K562 (cell line): ENCODE measurements around the gene GP2. TPM values are rescaled to one million over a fixed set of nuclear protein-coding genes. Genes with fewer than 3 reads are reported as not detected.

Experiments used
- ARNT ChIP-seq, 2 experiments: fragments of 450-650 bp; IDR thresholded peaks; 2 replicates each; pipeline ENCODE4 v1.6.1; 2016; ENCODE audit warnings: mild to moderate bottlenecking in 1 of 2
- DPF2 ChIP-seq: fragments of 450-650 bp; IDR thresholded peaks from 2 replicates; pipeline ENCODE4 v1.6.1; 2016
- JUND ChIP-seq, 2 experiments: IDR thresholded peaks; 2 replicates in 1 of 2; 3 replicates in 1 of 2; pipeline ENCODE4 v1.6.1; 2011; ENCODE audit warnings: borderline replicate concordance in 2 of 2, low read depth in 2 of 2, low read length in 2 of 2, improper control_type of control experiment in 1 of 2, missing biosample characterization in 1 of 2, missing genetic modification characterization in 1 of 2, missing genetic modification reagents in 1 of 2
- NEUROD1 ChIP-seq: fragments of 150-350 bp; IDR thresholded peaks from 2 replicates; pipeline ENCODE4 v1.6.1; 2014; ENCODE audit warnings: borderline replicate concordance, low read length, low read depth; ENCODE audit not compliant: partially characterized antibody
- ZEB2 ChIP-seq: fragments of 450-650 bp; IDR thresholded peaks from 2 replicates; pipeline ENCODE4 v1.6.1; 2016
- ZHX1 ChIP-seq: fragments of 150-350 bp; conservative IDR thresholded peaks from 2 replicates; pipeline ENCODE4 v1.6.1; 2014; ENCODE audit warnings: low read length
- ZNF384 ChIP-seq: IDR thresholded peaks from 2 replicates; pipeline ENCODE4 v1.6.1; 2012; ENCODE audit warnings: low read depth, low read length, improper control_type of control experiment
- ZNF695 ChIP-seq: fragments of 450-650 bp; formaldehyde crosslinking; IDR thresholded peaks from 2 replicates; pipeline ENCODE4 v1.4.0; 2020; ENCODE audit warnings: mild to moderate bottlenecking, moderate library complexity
- polyA plus RNA-seq, 8 experiments: library from polyadenylated mRNA; depleted of rRNA in 4 of 8; stranded (reverse) in 5 of 8; unstranded in 3 of 8; fragments of >200 nt; fragmentation: Nextera tagmentation in 2 of 8; fragmentation: Illumina TruSeq in 1 of 8; extraction: Ambion mirVana in 2 of 8; extraction: Trizol in 1 of 8; gene quantifications; 2 replicates each; pipeline versions ENCODE4 v1.2.1 to v1.2.3, GENCODE V29; 2011 to 2014; ENCODE audit warnings: inconsistent platforms in 1 of 8, missing spikeins in 1 of 8
- total RNA-seq, 7 experiments: library from RNA; depleted of rRNA in 6 of 7; stranded (reverse); fragments of >200 nt in 6 of 7; fragmentation: Illumina TruSeq in 2 of 7; extraction: Trizol in 2 of 7; gene quantifications; 2 replicates each; pipeline versions ENCODE4 v1.2.1 to v1.2.3, GENCODE V29; 2011 to 2021; ENCODE audit warnings: low replicate concordance in 1 of 7
- TF ChIP-seq, protein P1 (sequence below), 2 experiments: fragments of 450-650 bp; formaldehyde crosslinking in 1 of 2; IDR thresholded peaks; 2 replicates each; pipeline versions ENCODE4 v1.4.0 to v1.6.1; 2014 to 2020; ENCODE audit warnings: mild to moderate bottlenecking in 2 of 2, borderline replicate concordance in 1 of 2, low read depth in 1 of 2
- TF ChIP-seq, protein P2 (sequence below): sonication (generic); formaldehyde crosslinking; IDR thresholded peaks from 2 replicates; pipeline ENCODE4 v1.8.0; 2023; ENCODE audit warnings: mild to moderate bottlenecking, missing genetic modification reagents

GP2 gene
- total and polyA plus RNA-seq, 9 of the 15 experiments (the other 6 are each of a cell fraction or from before 2014, with no cell fraction given) = 5.9 TPM; not detected in 8

DNA sequence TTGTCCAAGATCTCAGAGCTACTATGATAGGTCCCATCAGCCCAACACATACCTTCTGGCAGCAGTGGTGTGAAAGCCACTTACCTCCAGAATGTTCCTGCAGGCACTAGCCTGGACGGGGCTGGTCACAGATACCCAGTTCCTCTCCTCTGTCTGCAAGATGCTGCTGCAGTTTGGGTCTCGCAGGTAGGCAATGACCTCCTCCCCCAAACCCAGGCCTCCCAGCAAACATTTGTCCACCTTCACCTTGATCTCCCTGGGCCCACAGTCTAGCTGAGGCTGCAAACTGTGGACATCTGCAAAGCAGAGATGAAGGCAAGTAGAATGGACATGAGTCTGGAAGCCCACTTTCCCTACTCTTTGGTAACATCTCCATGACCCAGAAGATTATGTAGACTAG, 7.1 kb downstream of the GP2 start (continued):
- TF ChIP-seq, protein P1, sequence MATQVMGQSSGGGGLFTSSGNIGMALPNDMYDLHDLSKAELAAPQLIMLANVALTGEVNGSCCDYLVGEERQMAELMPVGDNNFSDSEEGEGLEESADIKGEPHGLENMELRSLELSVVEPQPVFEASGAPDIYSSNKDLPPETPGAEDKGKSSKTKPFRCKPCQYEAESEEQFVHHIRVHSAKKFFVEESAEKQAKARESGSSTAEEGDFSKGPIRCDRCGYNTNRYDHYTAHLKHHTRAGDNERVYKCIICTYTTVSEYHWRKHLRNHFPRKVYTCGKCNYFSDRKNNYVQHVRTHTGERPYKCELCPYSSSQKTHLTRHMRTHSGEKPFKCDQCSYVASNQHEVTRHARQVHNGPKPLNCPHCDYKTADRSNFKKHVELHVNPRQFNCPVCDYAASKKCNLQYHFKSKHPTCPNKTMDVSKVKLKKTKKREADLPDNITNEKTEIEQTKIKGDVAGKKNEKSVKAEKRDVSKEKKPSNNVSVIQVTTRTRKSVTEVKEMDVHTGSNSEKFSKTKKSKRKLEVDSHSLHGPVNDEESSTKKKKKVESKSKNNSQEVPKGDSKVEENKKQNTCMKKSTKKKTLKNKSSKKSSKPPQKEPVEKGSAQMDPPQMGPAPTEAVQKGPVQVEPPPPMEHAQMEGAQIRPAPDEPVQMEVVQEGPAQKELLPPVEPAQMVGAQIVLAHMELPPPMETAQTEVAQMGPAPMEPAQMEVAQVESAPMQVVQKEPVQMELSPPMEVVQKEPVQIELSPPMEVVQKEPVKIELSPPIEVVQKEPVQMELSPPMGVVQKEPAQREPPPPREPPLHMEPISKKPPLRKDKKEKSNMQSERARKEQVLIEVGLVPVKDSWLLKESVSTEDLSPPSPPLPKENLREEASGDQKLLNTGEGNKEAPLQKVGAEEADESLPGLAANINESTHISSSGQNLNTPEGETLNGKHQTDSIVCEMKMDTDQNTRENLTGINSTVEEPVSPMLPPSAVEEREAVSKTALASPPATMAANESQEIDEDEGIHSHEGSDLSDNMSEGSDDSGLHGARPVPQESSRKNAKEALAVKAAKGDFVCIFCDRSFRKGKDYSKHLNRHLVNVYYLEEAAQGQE (IDR thresholded peaks at IDR 0.05; ENCODE audit: borderline replicate concordance) = no peak
- TF ChIP-seq, protein P1 (CRISPR knock-in tag; IDR thresholded peaks at IDR 0.05; ENCODE audit: low read depth) = no peak
- TF ChIP-seq NEUROD1 (no peak), ZNF384 (no peak), ARNT (IDR thresholded peaks at IDR 0.05) (no peak), ZNF695 (CRISPR knock-in tag) (no peak), ZHX1 (no peak), DPF2 (no peak), JUND (IDR thresholded peaks at IDR 0.05; ENCODE audit: borderline replicate concordance, low read depth, low read length) (no peak), JUND (tag; IDR thresholded peaks at IDR 0.05; ENCODE audit: borderline replicate concordance, low read depth, low read length) (no peak), ZEB2 (no peak)
- TF ChIP-seq, protein P2, sequence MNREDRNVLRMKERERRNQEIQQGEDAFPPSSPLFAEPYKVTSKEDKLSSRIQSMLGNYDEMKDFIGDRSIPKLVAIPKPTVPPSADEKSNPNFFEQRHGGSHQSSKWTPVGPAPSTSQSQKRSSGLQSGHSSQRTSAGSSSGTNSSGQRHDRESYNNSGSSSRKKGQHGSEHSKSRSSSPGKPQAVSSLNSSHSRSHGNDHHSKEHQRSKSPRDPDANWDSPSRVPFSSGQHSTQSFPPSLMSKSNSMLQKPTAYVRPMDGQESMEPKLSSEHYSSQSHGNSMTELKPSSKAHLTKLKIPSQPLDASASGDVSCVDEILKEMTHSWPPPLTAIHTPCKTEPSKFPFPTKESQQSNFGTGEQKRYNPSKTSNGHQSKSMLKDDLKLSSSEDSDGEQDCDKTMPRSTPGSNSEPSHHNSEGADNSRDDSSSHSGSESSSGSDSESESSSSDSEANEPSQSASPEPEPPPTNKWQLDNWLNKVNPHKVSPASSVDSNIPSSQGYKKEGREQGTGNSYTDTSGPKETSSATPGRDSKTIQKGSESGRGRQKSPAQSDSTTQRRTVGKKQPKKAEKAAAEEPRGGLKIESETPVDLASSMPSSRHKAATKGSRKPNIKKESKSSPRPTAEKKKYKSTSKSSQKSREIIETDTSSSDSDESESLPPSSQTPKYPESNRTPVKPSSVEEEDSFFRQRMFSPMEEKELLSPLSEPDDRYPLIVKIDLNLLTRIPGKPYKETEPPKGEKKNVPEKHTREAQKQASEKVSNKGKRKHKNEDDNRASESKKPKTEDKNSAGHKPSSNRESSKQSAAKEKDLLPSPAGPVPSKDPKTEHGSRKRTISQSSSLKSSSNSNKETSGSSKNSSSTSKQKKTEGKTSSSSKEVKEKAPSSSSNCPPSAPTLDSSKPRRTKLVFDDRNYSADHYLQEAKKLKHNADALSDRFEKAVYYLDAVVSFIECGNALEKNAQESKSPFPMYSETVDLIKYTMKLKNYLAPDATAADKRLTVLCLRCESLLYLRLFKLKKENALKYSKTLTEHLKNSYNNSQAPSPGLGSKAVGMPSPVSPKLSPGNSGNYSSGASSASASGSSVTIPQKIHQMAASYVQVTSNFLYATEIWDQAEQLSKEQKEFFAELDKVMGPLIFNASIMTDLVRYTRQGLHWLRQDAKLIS = no peak
